ENCODE measurements around the gene GPR37L1. TPM values are rescaled to one million over a fixed set of nuclear protein-coding genes. Genes with fewer than 3 reads are reported as not detected.

GPR37L1 gene
- total and polyA plus RNA-seq, 10 of the 15 experiments (the other 5 are each of a cell fraction or from before 2014, with no cell fraction given), result under 0.01 to 0.08 (median 0.02) TPM; not detected in 5

DNA sequence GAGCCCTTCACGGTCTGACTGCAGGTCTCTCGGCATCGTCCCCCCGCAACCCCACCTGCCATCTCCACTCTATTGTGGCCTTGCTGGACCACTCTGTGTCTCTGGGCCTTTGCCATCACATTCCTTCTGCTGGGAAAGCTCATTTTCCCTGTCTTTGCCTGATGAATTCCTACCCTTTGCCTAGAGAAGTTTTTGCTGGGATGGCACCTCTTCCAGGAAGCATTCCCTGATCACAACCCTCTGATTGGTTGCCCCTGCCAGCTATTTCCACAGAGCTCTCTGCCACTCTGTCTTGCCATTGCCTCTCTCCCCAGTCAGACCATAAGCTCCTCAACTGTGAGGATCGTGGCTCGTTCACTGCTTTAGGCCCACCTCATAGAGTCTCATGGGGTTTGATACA, 28.9 kb upstream of the GPR37L1 start (continued):
- TF ChIP-seq, protein P1, sequence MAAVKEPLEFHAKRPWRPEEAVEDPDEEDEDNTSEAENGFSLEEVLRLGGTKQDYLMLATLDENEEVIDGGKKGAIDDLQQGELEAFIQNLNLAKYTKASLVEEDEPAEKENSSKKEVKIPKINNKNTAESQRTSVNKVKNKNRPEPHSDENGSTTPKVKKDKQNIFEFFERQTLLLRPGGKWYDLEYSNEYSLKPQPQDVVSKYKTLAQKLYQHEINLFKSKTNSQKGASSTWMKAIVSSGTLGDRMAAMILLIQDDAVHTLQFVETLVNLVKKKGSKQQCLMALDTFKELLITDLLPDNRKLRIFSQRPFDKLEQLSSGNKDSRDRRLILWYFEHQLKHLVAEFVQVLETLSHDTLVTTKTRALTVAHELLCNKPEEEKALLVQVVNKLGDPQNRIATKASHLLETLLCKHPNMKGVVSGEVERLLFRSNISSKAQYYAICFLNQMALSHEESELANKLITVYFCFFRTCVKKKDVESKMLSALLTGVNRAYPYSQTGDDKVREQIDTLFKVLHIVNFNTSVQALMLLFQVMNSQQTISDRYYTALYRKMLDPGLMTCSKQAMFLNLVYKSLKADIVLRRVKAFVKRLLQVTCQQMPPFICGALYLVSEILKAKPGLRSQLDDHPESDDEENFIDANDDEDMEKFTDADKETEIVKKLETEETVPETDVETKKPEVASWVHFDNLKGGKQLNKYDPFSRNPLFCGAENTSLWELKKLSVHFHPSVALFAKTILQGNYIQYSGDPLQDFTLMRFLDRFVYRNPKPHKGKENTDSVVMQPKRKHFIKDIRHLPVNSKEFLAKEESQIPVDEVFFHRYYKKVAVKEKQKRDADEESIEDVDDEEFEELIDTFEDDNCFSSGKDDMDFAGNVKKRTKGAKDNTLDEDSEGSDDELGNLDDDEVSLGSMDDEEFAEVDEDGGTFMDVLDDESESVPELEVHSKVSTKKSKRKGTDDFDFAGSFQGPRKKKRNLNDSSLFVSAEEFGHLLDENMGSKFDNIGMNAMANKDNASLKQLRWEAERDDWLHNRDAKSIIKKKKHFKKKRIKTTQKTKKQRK (IDR thresholded peaks at IDR 0.05; ENCODE audit: low read depth, low read length), result no peak
- TF ChIP-seq JUND (IDR thresholded peaks at IDR 0.05; ENCODE audit: low read depth, low read length) (no peak), NR2C1 (IDR thresholded peaks at IDR 0.05) (no peak)
- TF ChIP-seq, protein P2, sequence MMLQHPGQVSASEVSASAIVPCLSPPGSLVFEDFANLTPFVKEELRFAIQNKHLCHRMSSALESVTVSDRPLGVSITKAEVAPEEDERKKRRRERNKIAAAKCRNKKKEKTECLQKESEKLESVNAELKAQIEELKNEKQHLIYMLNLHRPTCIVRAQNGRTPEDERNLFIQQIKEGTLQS (IDR thresholded peaks at IDR 0.05; ENCODE audit: borderline replicate concordance, extremely low read depth, low read depth, low read length), result no peak

- ChIA-PET CTCF (interaction anchor here (0.7 to 1.7 kb wide), 4 partner anchors 17 to 91 kb away, joined by 3 to 5 read pairs (median 4); partner anchors contain the start of gene ELF3), RAD21 (ENCODE audit: unreplicated experiment) (no interaction called here), SMC1A (ENCODE audit: uncharacterized antibody, unreplicated experiment) (no interaction called here), POLR2A (no interaction called here)
- DNase-seq (ENCODE audit: low read depth, low spot score) (no peak), FAIRE-seq (no peak), ATAC-seq (no peak)
- Histone ChIP-seq H3K9ac (ENCODE audit: control insufficient read depth, insufficient read depth, low read length) (no peak overlapping the region), H3K79me2 (ENCODE audit: control insufficient read depth, insufficient read depth, low read length) (no peaks in the 10 kb centered on the region), H3K27me3 (replicated peaks in 1 of 2; ENCODE audit: control insufficient read depth in 2 of 2, insufficient read depth in 2 of 2, low read length in 1 of 2) (no peaks in the 10 kb centered on the region; a peak in 1 of 4 replicates), H3K36me3 (ENCODE audit: control insufficient read depth in 2 of 2, insufficient read depth in 2 of 2, low read length in 1 of 2) (no peaks in the 10 kb centered on the region), H3K4me1 (ENCODE audit: control insufficient read depth, insufficient read depth, low read length) (no peaks in the 10 kb centered on the region), H3K9me3 (replicated peaks; ENCODE audit: control insufficient read depth, insufficient read depth, low read length) (no peaks in the 10 kb centered on the region), H4K20me1 (ENCODE audit: control insufficient read depth, insufficient read depth) (no peaks in the 10 kb centered on the region), H3K4me3 (no peak overlapping the region), H3K4me2 (ENCODE audit: control insufficient read depth, insufficient read depth) (no peak overlapping the region), H3K27ac (ENCODE audit: control insufficient read depth, insufficient read depth) (no peak overlapping the region), H2AFZ (ENCODE audit: control insufficient read depth, low read depth, low read length) (no peak overlapping the region)
- no TSS peak for BruUV-seq (replicated peaks)
- WGBS (ENCODE audit: insufficient coverage, insufficient replicate concordance, low lambda C conversion rate, missing lambda C conversion rate), result 46% methylated on average over 4 of the region's 4 CpGs
- intact Hi-C loops (cut with micrococcal nuclease; ENCODE audit: unreplicated experiment) (no loop called here), in situ Hi-C loops (cut with MboI) (no loop called here)
- TF ChIP-seq PAX5 (IDR thresholded peaks at IDR 0.05; ENCODE audit: borderline replicate concordance, low read depth, low read length) (no peak), TCF3 (IDR thresholded peaks at IDR 0.05; ENCODE audit: borderline replicate concordance, insufficient read depth, low read depth, low read length) (no peak), BCL11A (IDR thresholded peaks at IDR 0.05; ENCODE audit: low read depth, low read length) (no peak), EED (IDR thresholded peaks at IDR 0.05; ENCODE audit: low read depth) (no peak), LARP7 (IDR thresholded peaks at IDR 0.05) (no peak)
- TF ChIP-seq, protein P3, sequence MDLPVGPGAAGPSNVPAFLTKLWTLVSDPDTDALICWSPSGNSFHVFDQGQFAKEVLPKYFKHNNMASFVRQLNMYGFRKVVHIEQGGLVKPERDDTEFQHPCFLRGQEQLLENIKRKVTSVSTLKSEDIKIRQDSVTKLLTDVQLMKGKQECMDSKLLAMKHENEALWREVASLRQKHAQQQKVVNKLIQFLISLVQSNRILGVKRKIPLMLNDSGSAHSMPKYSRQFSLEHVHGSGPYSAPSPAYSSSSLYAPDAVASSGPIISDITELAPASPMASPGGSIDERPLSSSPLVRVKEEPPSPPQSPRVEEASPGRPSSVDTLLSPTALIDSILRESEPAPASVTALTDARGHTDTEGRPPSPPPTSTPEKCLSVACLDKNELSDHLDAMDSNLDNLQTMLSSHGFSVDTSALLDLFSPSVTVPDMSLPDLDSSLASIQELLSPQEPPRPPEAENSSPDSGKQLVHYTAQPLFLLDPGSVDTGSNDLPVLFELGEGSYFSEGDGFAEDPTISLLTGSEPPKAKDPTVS (IDR thresholded peaks at IDR 0.05; ENCODE audit: low read depth, low read length), result no peak
Measured at GRCh38 chr1:202101184-202101583, 21.5 kb upstream of the GPR37L1 start.
